OCI-LY7 (cell line): Measurements from ENCODE around the gene CRY1. TPM values are rescaled to one million over a fixed set of nuclear protein-coding genes. Genes with fewer than 3 reads are reported as not detected.
A peak's percentile ranks its signal among the peaks of the same experiment; 100 is the strongest.

Experiments
- BruUV-seq: library from RNA; stranded (reverse); fragments of 400-500 nt; replicated peaks from 2 replicates; lab custom pipeline; 2021; lab: Mats Ljungman, UMichigan
- CTCF ChIA-PET: fragments of 300-600 bp; sonication (Branson Sonifier 250); formaldehyde crosslinking; loops from one replicate; lab custom pipeline; 2022; ENCODE audit warnings: antibody characterized with exemption; ENCODE audit not compliant: unreplicated experiment; lab: Charles Lee
- POLR2A ChIA-PET: fragments of 300-600 bp; sonication (Branson Sonifier 250); formaldehyde crosslinking; loops from one replicate; lab custom pipeline; 2022; ENCODE audit warnings: antibody characterized with exemption; lab: Charles Lee
- DNase-seq: peaks from one replicate; pipeline ENCODE4 v3.0.0-alpha.2; 2015; ENCODE audit warnings: low spot score
- H2AFZ ChIP-seq: fragments of 200-600 bp; sonication (generic), shearing (Covaris generic); 2 replicates; pipeline ENCODE4 v1.6.1; 2014; ENCODE audit warnings: mild to moderate bottlenecking, antibody characterized with exemption, low read length, moderate library complexity
- H3K27ac ChIP-seq: fragments of 200-600 bp; sonication (generic); 2 replicates; pipeline ENCODE4 v1.5.1; 2014; ENCODE audit warnings: mixed run types, low read depth, mild to moderate bottlenecking, moderate library complexity, low read length, inconsistent platforms; ENCODE audit not compliant: poor library complexity, severe bottlenecking
- H3K36me3 ChIP-seq: fragments of 200-600 bp; sonication (generic); 2 replicates; pipeline ENCODE4 v1.6.1; 2014; ENCODE audit warnings: mild to moderate bottlenecking, antibody characterized with exemption, low read length, moderate library complexity, mixed read lengths; ENCODE audit not compliant: insufficient read depth
- H3K4me1 ChIP-seq: fragments of 200-600 bp; sonication (generic); 2 replicates; pipeline ENCODE4 v1.5.1; 2014; ENCODE audit warnings: mild to moderate bottlenecking, low read length; ENCODE audit not compliant: insufficient read depth, poor library complexity, severe bottlenecking
- H3K4me2 ChIP-seq: fragments of 200-600 bp; sonication (generic); 2 replicates; pipeline ENCODE4 v1.6.1; 2014; ENCODE audit warnings: mild to moderate bottlenecking, low read length
- H3K4me3 ChIP-seq: fragments of 200-600 bp; sonication (generic); 2 replicates; pipeline ENCODE4 v1.5.1; 2014; ENCODE audit warnings: mild to moderate bottlenecking, low read depth, low read length; ENCODE audit not compliant: poor library complexity, severe bottlenecking
- H3K79me2 ChIP-seq: fragments of 200-600 bp; sonication (generic); 2 replicates; pipeline ENCODE4 v1.6.1; 2016; ENCODE audit warnings: low read depth, mild to moderate bottlenecking, low read length, moderate library complexity, mixed read lengths; ENCODE audit not compliant: insufficient read depth
- H3K9me2 ChIP-seq: fragments of 200-600 bp; sonication (generic); 2 replicates; pipeline ENCODE4 v1.6.1; 2016; ENCODE audit warnings: mild to moderate bottlenecking, low read length, mixed read lengths; ENCODE audit not compliant: insufficient read depth
- H3K9me3 ChIP-seq: fragments of 200-600 bp; sonication (generic); 2 replicates; pipeline ENCODE4 v1.6.1; 2014; ENCODE audit warnings: mild to moderate bottlenecking, mixed run types, low read length, mixed read lengths
- H4K20me1 ChIP-seq: fragments of 200-600 bp; sonication (generic); 2 replicates; pipeline ENCODE4 v1.6.1; 2014; ENCODE audit warnings: mild to moderate bottlenecking, antibody characterized with exemption, low read length, moderate library complexity, mixed read lengths; ENCODE audit not compliant: insufficient read depth
- EZH2phosphoT487 ChIP-seq: fragments of 200-600 bp; sonication (generic); IDR thresholded peaks from 2 replicates; pipeline ENCODE4 v1.6.1; 2018; ENCODE audit warnings: low read depth, borderline replicate concordance, mild to moderate bottlenecking, mixed run types, antibody characterized with exemption, low read length, moderate library complexity, mixed read lengths
- intact Hi-C: fragments of 100-400 bp; cut with micrococcal nuclease; formaldehyde crosslinking; loops from one replicate; pipeline ENCODE4 v1.10.0; 2022; ENCODE audit not compliant: unreplicated experiment
- total RNA-seq, 2 experiments: library from RNA; depleted of rRNA in 1 of 2; stranded (reverse); fragments of >200 nt in 1 of 2; shearing (Covaris generic) in 1 of 2; gene quantifications; 2 replicates each; pipeline ENCODE4 v1.2.3, GENCODE V29; 2014 to 2022
- TF ChIP-seq, protein P1 (sequence below): fragments of 200-600 bp; sonication (generic); conservative IDR thresholded peaks from 2 replicates; pipeline ENCODE4 v1.5.1; 2014; ENCODE audit warnings: mild to moderate bottlenecking, antibody characterized with exemption, low read length, moderate library complexity, mixed read lengths

Gene CRY1
- total RNA-seq, 2 experiments from 2014 or later, result not detected

DNA sequence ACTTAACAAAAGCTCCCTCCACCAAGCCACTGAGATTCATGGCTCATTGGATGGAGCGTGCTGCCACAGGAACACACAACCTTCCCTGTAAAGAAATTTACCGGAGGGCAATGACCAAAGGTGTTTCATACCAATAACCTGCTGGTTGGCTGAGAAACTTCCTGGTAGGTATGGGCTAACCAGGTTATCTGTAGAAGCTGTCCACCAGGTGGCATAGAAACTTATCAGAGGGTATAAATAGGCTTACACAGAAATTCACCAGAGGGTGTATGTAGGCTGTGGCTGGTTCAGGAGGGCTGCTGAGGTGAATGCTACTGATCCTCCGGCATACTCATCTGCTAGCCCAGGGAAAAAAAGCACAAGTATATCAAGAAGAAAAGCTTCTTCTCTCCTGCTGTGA is 79.3 kb downstream of the CRY1 start:
- no peak overlapping the region for H3K4me2 ChIP-seq
- ChIA-PET POLR2A (interaction anchor here (0.7 to 0.9 kb wide), 2 partner anchors 9 to 83 kb away, joined by 3 to 4 read pairs; no protein-coding TSS in a partner anchor), CTCF (no interaction called here)
- H3K27ac ChIP-seq, result no peak overlapping the region
- no TSS peak for BruUV-seq
- peak; percentile 18 for DNase-seq
- H3K4me1 ChIP-seq, result no peaks in the 10 kb centered on the region
- H3K4me3 ChIP-seq, result no peak overlapping the region
- H3K36me3 ChIP-seq, result no peaks in the 10 kb centered on the region
- no peaks in the 10 kb centered on the region for H3K9me2 ChIP-seq
- TF ChIP-seq EZH2phosphoT487, result no peak
- TF ChIP-seq, protein P1, sequence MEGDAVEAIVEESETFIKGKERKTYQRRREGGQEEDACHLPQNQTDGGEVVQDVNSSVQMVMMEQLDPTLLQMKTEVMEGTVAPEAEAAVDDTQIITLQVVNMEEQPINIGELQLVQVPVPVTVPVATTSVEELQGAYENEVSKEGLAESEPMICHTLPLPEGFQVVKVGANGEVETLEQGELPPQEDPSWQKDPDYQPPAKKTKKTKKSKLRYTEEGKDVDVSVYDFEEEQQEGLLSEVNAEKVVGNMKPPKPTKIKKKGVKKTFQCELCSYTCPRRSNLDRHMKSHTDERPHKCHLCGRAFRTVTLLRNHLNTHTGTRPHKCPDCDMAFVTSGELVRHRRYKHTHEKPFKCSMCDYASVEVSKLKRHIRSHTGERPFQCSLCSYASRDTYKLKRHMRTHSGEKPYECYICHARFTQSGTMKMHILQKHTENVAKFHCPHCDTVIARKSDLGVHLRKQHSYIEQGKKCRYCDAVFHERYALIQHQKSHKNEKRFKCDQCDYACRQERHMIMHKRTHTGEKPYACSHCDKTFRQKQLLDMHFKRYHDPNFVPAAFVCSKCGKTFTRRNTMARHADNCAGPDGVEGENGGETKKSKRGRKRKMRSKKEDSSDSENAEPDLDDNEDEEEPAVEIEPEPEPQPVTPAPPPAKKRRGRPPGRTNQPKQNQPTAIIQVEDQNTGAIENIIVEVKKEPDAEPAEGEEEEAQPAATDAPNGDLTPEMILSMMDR, result 0 out of 2 replicates have a peak, but pooled peaks have one; percentile 31
- H4K20me1 ChIP-seq, result no peaks in the 10 kb centered on the region
- H3K9me3 ChIP-seq, result no peaks in the 10 kb centered on the region
- H3K79me2 ChIP-seq, result no peaks in the 10 kb centered on the region
- intact Hi-C loops, result no loop called here
- H2AFZ ChIP-seq, result no peak overlapping the region

DNA sequence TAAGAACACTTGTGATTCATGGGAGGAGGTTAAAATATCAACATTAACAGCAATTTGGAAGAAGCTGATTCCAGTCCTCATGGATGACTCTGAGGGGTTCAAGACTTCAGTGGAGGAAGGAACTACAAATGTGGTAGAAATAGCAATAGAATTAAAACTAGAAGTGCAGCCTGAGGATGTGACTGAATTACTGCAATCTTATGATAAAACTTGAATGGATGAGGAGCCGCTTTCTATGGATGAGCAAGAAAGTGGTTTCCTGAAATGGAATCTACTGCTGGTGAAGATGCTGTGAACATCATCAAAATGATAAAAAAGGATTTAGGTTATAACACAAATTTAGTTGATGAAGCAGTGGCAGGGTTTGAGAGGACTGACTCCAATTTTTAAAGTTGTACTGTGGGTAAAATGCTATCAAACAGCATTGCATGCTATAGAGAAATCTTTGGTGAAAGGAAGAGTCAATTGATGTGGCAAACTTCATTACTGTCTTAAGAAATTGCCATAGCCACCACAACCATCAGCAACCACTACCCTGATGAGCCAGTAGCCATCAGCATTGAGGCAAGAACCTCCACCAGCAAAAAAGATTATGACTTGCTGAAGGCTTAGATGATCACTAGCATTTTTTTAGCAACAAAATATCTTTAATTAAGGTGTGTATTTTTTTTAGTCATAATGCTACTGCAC is 80.5 kb downstream of the CRY1 start:
- CTCF ChIA-PET, result no interaction called here
- Histone ChIP-seq H3K79me2 (no peaks in the 10 kb centered on the region), H3K9me2 (no peaks in the 10 kb centered on the region), H2AFZ (no peak overlapping the region), H3K4me2 (no peak overlapping the region), H3K9me3 (no peaks in the 10 kb centered on the region), H3K4me3 (no peak overlapping the region), H3K36me3 (no peaks in the 10 kb centered on the region), H4K20me1 (no peaks in the 10 kb centered on the region), H3K4me1 (no peaks in the 10 kb centered on the region), H3K27ac (no peak overlapping the region)
- DNase-seq, result no peak
- no TSS peak for BruUV-seq
- POLR2A ChIA-PET, result interaction anchor here (0.6 to 0.8 kb wide), 3 partner anchors 45 to 323 kb away, joined by 3 read pairs; no protein-coding TSS in a partner anchor
- intact Hi-C loops, result no loop called here
- TF ChIP-seq EZH2phosphoT487, result no peak
- TF ChIP-seq, protein P1, result no peak

DNA sequence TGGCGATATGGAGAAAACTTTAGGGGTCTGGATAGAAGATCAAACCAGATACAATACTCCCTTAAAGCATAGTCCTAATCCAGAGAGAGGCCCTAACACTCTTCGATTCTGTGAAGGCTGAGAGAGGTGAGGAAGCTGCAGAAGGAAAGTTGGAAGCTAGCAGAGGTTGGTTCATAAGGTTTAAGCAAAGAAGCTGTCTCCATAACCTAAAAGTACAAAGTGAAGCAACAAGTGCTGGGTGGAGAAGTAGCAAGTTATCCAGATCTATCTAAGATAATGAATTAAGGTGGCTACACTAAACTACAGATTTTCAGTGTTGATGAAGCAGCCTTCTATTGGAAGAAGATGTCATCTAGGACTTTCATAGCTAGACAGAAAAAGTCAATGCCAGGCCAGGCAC is 81.8 kb downstream of the CRY1 start:
- Histone ChIP-seq H3K9me2 (no peaks in the 10 kb centered on the region), H4K20me1 (no peaks in the 10 kb centered on the region), H3K27ac (no peak overlapping the region), H3K79me2 (no peaks in the 10 kb centered on the region), H3K4me3 (no peak overlapping the region), H3K36me3 (no peaks in the 10 kb centered on the region), H2AFZ (no peak overlapping the region), H3K4me2 (no peak overlapping the region), H3K9me3 (no peaks in the 10 kb centered on the region), H3K4me1 (no peaks in the 10 kb centered on the region)
- ChIA-PET CTCF (no interaction called here), POLR2A (no interaction called here)
- intact Hi-C loops, result no loop called here
- TF ChIP-seq, protein P1, result no peak
- TF ChIP-seq EZH2phosphoT487, result no peak
- BruUV-seq, result no TSS peak
- no peak for DNase-seq
